ENCODE measurements around the gene KIF1A. TPM values are rescaled to one million over a fixed set of nuclear protein-coding genes. Genes with fewer than 3 reads are reported as not detected.

The KIF1A gene
- total and polyA plus RNA-seq, 2 donors from 2014 or later, result 0.54 to 0.58 TPM

- no peak overlapping the region for H3K27ac ChIP-seq (ENCODE audit: low read depth in 2 of 2, low read length in 2 of 2)
- no peak overlapping the region for H3K9ac ChIP-seq (ENCODE audit: low read length in 3 of 3)
- no peaks in the 10 kb centered on the region for H3K27me3 ChIP-seq (ENCODE audit: control insufficient read depth, insufficient read depth, low read length)
- intact Hi-C loops (cut with DNase I), result no loop called here
- no peaks in the 10 kb centered on the region for H3K4me1 ChIP-seq (ENCODE audit: control insufficient read depth in 2 of 3, insufficient read depth in 2 of 3, low read depth in 1 of 3, low read length in 3 of 3)
- no peaks in the 10 kb centered on the region for H3K9me3 ChIP-seq (ENCODE audit: control insufficient read depth in 2 of 3, insufficient read depth in 1 of 3, low read length in 3 of 3)
- no peaks in the 10 kb centered on the region for H3K36me3 ChIP-seq (ENCODE audit: control insufficient read depth in 2 of 3, insufficient read depth in 3 of 3, low read length in 3 of 3)
- H3K4me3 ChIP-seq (ENCODE audit: low read length in 3 of 3), result no peak overlapping the region
- FAIRE-seq, result no peak
- no peak for TF ChIP-seq CTCF (IDR thresholded peaks at IDR 0.05; ENCODE audit: borderline replicate concordance, extremely low read depth, insufficient read depth)
- DNase-seq, result peak in 2 of 5 donors; percentile 36 to 49
Observed at GRCh38 chr2:240786355-240786841, 33.6 kb downstream of the KIF1A start.

- Histone ChIP-seq H3K4me3 (ENCODE audit: low read length in 3 of 3) (no peak overlapping the region), H3K27me3 (ENCODE audit: control insufficient read depth, insufficient read depth, low read length) (no peaks in the 10 kb centered on the region), H3K36me3 (ENCODE audit: control insufficient read depth in 2 of 3, insufficient read depth in 3 of 3, low read length in 3 of 3) (no peaks in the 10 kb centered on the region), H3K4me1 (ENCODE audit: control insufficient read depth in 2 of 3, insufficient read depth in 2 of 3, low read depth in 1 of 3, low read length in 3 of 3) (no peaks in the 10 kb centered on the region), H3K27ac (ENCODE audit: low read depth in 2 of 2, low read length in 2 of 2) (no peak overlapping the region), H3K9me3 (ENCODE audit: control insufficient read depth in 2 of 3, insufficient read depth in 1 of 3, low read length in 3 of 3) (no peaks in the 10 kb centered on the region), H3K9ac (ENCODE audit: low read length in 3 of 3) (no peak overlapping the region)
- DNase-seq, result peak in 2 of 5 donors; percentile 31 to 73
- no peak for TF ChIP-seq CTCF (IDR thresholded peaks at IDR 0.05; ENCODE audit: borderline replicate concordance, extremely low read depth, insufficient read depth)
- no peak for FAIRE-seq
- intact Hi-C loops (cut with DNase I), result no loop called here
Observed at GRCh38 chr2:240785424-240786335, 34.3 kb downstream of the KIF1A start.

GRCh38 chr2:240784629-240785423 is 35.2 kb downstream of the KIF1A start:
- intact Hi-C loops (cut with DNase I), result no loop called here
- Histone ChIP-seq H3K4me1 (ENCODE audit: control insufficient read depth in 2 of 3, insufficient read depth in 2 of 3, low read depth in 1 of 3, low read length in 3 of 3) (no peaks in the 10 kb centered on the region), H3K36me3 (ENCODE audit: control insufficient read depth in 2 of 3, insufficient read depth in 3 of 3, low read length in 3 of 3) (no peaks in the 10 kb centered on the region), H3K9ac (ENCODE audit: low read length in 3 of 3) (no peak overlapping the region), H3K4me3 (ENCODE audit: low read length in 3 of 3) (no peak overlapping the region), H3K27ac (ENCODE audit: low read depth in 2 of 2, low read length in 2 of 2) (no peak overlapping the region), H3K9me3 (ENCODE audit: control insufficient read depth in 2 of 3, insufficient read depth in 1 of 3, low read length in 3 of 3) (no peaks in the 10 kb centered on the region), H3K27me3 (ENCODE audit: control insufficient read depth, insufficient read depth, low read length) (no peaks in the 10 kb centered on the region)
- TF ChIP-seq CTCF (IDR thresholded peaks at IDR 0.05; ENCODE audit: borderline replicate concordance, extremely low read depth, insufficient read depth), result no peak
- FAIRE-seq, result no peak
- DNase-seq, result peak in 2 of 5 donors; percentile 30 to 63
